Mucosa of rectum (tissue), 2 donors: ENCODE results near the gene THAP4.

ENCODE experiments used
- H3K27ac ChIP-seq, 2 donors: one replicate each; pipeline ENCODE4 v1.7.0; 2013; ENCODE audit warnings: inconsistent platforms in 2 of 2, low read depth in 2 of 2, low read length in 2 of 2
- H3K27me3 ChIP-seq, 2 donors: one replicate each; pipeline ENCODE4 v1.7.0; 2013; ENCODE audit warnings: low read length in 2 of 2; ENCODE audit not compliant: control insufficient read depth in 2 of 2, insufficient read depth in 2 of 2
- H3K36me3 ChIP-seq, 2 donors: one replicate each; pipeline ENCODE4 v1.7.0; 2013; ENCODE audit warnings: low read length in 2 of 2; ENCODE audit not compliant: control insufficient read depth in 2 of 2, insufficient read depth in 2 of 2
- H3K4me1 ChIP-seq, 2 donors: one replicate each; pipeline ENCODE4 v1.7.0; 2013; ENCODE audit warnings: low read length in 2 of 2, mild to moderate bottlenecking in 1 of 2; ENCODE audit not compliant: control insufficient read depth in 2 of 2, insufficient read depth in 2 of 2
- H3K4me3 ChIP-seq, 2 donors: one replicate each; pipeline ENCODE4 v1.7.0; 2013; ENCODE audit warnings: low read length in 2 of 2
- H3K9ac ChIP-seq, 2 donors: one replicate each; pipeline ENCODE4 v1.7.0; 2013; ENCODE audit warnings: low read length in 2 of 2, low read depth in 1 of 2, mild to moderate bottlenecking in 1 of 2
- H3K9me3 ChIP-seq, 2 donors: one replicate each; pipeline ENCODE4 v1.7.0; 2013; ENCODE audit warnings: low read length in 2 of 2; ENCODE audit not compliant: control insufficient read depth in 2 of 2
- donor health status: healthy.
- donor health status: Normal muscosa, but diverticular disease.

Gene THAP4

DNA sequence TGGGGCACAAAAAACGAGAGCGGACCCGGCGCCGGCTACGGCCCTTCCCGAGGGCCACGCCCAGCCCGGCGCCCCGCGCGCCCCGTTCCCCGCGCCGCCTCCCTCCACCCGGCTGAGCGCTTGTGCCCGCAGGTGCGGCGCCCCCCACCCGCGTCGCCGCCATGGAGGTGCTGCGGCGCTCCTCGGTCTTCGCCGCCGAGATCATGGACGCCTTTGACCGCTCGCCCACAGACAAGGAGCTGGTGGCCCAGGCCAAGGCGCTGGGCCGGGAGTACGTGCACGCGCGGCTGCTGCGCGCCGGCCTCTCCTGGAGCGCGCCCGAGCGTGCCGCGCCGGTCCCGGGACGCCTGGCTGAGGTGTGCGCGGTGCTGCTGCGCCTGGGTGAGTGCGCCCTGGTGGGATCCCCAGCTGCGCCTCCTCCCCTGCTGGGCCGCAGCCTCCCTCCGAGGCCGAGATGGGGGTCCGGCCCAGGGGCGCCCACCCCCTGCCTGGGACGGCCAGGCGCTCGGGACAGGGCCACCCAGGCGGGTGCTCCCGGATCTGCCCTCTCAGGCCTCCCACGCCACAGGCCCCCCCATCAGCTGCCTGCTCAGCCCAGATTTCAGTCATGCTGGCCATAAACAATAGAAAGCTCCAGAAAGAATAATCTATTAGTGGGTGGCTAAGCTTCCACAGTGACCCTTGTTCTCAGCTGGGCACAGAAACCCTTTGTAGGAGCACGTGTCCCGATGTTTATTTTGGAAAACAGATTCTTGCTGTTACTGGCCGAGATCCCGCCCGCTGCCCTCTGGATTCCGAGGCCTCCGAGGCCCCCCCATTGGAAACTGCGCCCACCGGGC is 77.4 kb downstream of the THAP4 start:
- Histone ChIP-seq H3K27me3 (peaks cover 7 to 14% of the 10 kb centered on the region in 2 donors), H3K27ac (peak overlapping the region in 1 of 2 donors; percentile 23), H3K4me3 (peak overlapping the region; percentile 57 to 66), H3K4me1 (peaks cover 3 to 10% of the 10 kb centered on the region in 2 donors), H3K9ac (peak overlapping the region in 1 of 2 donors; percentile 65), H3K36me3 (no peaks in the 10 kb centered on the region), H3K9me3 (no peaks in the 10 kb centered on the region)

DNA sequence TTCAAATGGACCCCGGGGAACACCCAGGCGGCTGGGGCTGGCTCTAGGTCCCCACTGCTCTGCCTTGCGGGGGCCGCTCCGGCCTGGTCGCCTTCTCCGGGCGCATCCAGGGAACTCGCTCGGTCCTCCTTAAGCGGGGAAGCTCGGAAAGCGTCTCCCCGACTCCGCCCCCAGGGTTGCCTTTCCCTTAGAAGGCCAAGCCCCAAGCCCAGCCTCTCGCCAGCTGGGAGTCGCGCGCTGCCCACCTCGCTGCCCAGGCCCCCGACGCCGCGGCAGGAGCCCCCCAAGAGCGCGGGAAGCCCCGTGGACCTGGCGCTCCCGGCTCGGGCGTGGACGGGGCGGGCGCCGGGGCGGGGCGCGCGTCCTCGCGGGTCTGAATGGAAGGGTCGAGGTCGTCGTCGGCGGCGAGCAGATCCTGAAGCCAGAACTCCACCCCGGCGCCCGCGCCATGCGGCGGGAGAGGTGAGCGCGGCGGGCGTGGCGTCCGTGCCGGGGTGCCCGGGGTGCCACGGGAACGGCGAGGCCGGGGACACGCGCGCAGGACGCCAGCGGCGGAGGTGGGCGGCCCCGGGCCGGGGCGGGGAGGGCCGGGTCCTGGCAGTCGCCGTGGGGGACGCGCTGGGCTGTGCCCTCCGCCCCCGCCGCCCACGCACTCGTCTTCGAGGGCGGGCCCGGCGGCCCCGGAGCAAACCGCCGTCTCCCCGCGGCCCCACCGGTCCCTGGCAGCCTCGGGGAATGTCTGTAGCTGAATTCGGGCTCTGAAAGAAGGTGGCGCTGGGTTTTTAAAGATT is 78.2 kb downstream of the THAP4 start, which contains the start of gene BOK:
TSS of gene BOK (plus strand) at position 214 of the 791 bp plus-strand sequence. CDS start 739 bp downstream, outside the sequence.
- H3K27me3 ChIP-seq: peaks cover 7 to 14% of the 10 kb centered on the region in 2 donors
- H3K36me3 ChIP-seq: no peaks in the 10 kb centered on the region
- H3K27ac ChIP-seq: peak within 1 kb of the TSS in 1 of 2 donors; percentile 23
- H3K9ac ChIP-seq: peak within 1 kb of the TSS in 1 of 2 donors; percentile 65
- H3K9me3 ChIP-seq: no peaks in the 10 kb centered on the region
- H3K4me3 ChIP-seq: peak within 1 kb of the TSS; percentile 57 to 66
- peaks cover 3 to 9% of the 10 kb centered on the region in 2 donors for H3K4me1 ChIP-seq

DNA sequence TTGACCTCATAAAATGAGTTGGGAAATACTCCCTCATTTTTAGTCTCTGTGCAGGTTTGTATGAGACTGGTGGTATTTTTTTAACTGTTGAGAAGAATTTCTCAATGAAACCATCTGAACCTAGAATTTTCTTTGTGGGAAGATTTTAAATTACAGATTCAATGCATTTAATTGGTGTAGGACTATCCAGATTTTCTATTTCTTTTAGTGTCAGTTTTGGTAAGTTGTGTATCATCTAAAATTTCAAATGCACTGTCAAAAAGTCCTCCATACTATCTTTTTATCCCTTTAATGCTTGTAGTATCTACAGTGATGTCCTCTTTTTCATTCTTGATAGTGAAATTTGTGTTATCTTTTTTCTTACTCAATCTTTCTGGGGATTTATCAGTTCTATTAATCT is 80.2 kb downstream of the THAP4 start:
- Histone ChIP-seq H3K4me3 (no peak overlapping the region), H3K4me1 (peaks cover 3 to 6% of the 10 kb centered on the region in 2 donors), H3K9me3 (no peaks in the 10 kb centered on the region), H3K27ac (no peak overlapping the region), H3K36me3 (no peaks in the 10 kb centered on the region), H3K27me3 (peaks cover 7 to 17% of the 10 kb centered on the region in 2 donors), H3K9ac (no peak overlapping the region)

DNA sequence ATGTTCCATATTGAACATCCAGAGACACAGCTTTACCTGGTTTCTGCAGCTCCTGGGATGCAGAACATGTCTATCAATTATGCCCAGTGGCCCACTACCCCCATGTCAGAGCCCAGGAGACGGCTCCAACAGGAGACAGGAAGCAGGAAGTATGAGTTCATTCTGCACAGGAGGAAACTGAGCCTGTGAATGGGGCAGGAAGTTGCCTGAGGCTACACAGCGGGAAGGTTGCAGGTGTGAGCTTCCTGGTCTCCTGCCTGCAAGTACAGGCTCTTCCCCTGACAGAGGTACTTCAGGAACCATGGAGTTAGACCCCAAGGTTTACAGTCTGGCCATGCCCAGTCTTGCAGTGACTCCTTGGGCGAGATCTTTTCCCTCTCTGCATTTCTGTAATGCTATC is 81.2 kb downstream of the THAP4 start:
- H3K4me3 ChIP-seq: no peak overlapping the region
- no peaks in the 10 kb centered on the region for H3K36me3 ChIP-seq
- no peaks in the 10 kb centered on the region for H3K9me3 ChIP-seq
- H3K27me3 ChIP-seq: peaks cover 11 to 25% of the 10 kb centered on the region in 2 donors
- H3K27ac ChIP-seq: no peak overlapping the region
- H3K9ac ChIP-seq: no peak overlapping the region
- H3K4me1 ChIP-seq: peaks cover 5 to 6% of the 10 kb centered on the region in 2 donors

DNA sequence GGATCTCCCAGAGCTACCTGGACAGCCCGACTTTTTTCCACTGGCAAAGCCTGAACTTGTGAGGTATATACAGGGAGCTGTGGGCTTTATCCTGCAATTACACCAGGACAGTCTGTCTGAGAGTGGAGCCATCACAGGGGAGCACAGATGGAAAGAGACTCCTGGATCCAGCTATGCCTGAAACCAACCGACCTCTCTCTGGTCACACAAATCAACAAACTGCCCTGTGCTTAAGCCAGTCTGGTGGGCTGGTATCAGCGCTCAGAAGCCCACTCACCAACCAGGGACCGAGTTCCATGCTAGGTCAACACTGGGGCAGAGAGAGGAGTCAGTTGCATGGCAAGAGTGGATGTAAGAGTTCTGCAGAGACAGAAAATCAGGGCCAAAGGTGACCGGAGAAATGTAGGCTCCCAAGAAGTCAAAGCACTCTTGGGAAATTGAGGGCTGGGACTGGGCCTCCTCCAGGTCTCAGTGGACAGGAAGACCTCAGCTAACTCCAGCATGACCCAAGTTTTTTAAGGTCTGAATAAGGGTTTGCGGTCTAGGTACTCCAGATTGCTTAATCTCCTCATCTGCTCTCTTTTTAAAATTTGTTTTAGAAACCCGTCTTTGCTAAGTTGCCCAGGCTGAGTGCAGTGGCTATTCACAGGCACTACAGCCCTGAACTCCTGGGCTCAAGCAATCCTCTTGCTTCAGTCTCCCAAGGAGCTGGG is 82.2 kb downstream of the THAP4 start:
- Histone ChIP-seq H3K36me3 (no peaks in the 10 kb centered on the region), H3K27me3 (peaks cover 12 to 31% of the 10 kb centered on the region in 2 donors), H3K4me1 (peaks cover 5 to 6% of the 10 kb centered on the region in 2 donors), H3K9ac (no peak overlapping the region), H3K27ac (no peak overlapping the region), H3K9me3 (no peaks in the 10 kb centered on the region), H3K4me3 (no peak overlapping the region)

DNA sequence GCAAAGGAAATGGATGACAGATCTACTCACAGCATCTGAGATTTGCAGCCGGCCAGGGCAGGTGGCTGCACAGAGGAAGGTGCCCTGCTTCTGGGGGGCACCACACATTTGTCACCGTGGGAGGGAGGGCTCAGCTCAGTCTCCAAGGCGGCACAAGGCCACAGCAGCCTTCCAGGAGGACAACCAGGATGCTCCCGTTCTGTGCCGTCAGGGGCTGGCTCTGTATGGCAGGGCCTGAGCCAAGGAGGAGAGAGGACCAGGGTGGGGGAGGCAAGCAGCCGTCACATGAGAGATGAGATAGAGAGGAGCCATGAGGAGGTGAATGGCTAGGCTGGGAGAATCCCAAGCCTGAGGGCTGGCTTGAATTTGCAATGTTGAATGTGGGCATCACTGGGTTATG is 83.0 kb downstream of the THAP4 start:
- Histone ChIP-seq H3K4me3 (no peak overlapping the region), H3K9ac (no peak overlapping the region), H3K36me3 (no peaks in the 10 kb centered on the region), H3K27ac (no peak overlapping the region), H3K27me3 (peaks cover 15 to 31% of the 10 kb centered on the region in 2 donors), H3K9me3 (no peaks in the 10 kb centered on the region), H3K4me1 (peaks cover 0 to 2% of the 10 kb centered on the region in 2 donors)

DNA sequence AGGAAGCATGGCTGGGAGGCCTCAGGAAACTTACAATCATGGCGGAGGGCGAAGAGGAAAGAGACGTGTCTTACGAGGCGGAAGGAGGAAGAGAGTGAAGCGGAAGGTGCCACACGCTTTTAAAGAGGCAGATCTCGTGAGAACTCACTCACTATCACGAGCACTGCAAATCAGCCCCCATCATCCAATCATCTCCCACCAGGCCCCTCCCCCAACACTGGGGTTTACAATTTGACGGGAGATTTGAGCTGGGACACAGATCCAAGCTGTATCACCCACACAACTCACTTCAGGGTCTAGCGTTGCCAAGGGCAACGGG is 83.5 kb downstream of the THAP4 start:
- no peaks in the 10 kb centered on the region for H3K36me3 ChIP-seq
- no peak overlapping the region for H3K27ac ChIP-seq
- H3K9ac ChIP-seq: no peak overlapping the region
- H3K9me3 ChIP-seq: no peaks in the 10 kb centered on the region
- H3K27me3 ChIP-seq: peaks cover 16 to 31% of the 10 kb centered on the region in 2 donors
- peaks cover 0 to 2% of the 10 kb centered on the region in 2 donors for H3K4me1 ChIP-seq
- H3K4me3 ChIP-seq: no peak overlapping the region

DNA sequence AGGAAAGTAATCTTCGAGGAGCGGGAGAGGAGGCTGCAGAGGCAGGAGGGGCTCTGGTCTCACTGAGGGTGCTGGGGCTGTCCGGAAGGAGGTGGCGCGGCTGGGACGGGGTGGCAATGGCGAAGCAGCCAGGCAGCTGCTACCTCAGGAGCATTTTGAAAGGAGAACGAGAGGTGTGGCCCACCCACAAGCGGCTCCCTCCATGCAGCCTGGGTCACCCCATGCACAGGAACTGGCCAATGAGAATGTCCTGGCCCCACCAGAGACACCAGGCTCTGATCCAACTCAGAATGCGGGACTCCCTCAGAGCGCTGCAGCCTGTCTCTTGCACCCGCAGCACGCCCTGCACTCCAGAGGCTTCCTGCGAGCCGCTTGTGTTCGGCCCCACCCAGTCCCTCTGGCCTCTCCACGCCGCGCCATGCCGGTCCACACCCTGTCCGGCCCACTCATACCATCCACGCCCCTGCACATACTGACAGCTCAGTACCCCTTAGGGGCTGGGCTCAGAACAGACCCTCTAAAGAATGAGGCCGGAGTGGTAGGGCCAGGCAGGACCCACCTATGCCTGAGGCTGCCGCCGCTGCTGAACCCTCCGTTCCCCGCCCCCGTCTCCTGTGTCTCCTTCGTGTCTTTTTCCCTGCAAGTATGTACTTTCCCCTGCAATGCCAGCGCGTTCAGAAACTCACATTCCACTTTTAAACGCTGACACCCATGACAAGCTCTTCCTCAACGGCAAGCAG is 84.8 kb downstream of the THAP4 start:
- Histone ChIP-seq H3K4me1 (peaks cover 0 to 2% of the 10 kb centered on the region in 2 donors), H3K9me3 (no peaks in the 10 kb centered on the region), H3K27ac (no peak overlapping the region), H3K36me3 (no peaks in the 10 kb centered on the region), H3K9ac (no peak overlapping the region), H3K27me3 (peaks cover 9 to 24% of the 10 kb centered on the region in 2 donors), H3K4me3 (no peak overlapping the region)

DNA sequence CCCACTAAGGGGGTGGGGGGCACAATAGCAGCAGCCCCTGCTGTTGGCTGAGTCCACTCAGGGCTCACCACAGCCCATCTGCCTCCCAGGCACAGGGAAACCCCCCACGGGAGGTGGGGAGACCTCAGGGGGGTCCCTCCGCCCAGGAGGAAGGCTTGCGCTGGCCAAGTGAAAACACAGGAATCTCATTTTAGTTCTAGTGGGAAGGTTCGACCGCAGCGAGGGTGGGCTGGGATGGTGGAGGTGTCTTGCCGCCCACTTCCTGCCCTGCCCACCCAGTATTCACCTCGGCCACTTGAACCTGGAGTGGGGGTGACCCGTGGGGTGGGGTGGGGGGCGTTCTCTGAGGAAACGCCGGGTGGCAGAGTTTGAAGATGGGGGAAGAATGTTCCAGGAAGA is 85.4 kb downstream of the THAP4 start:
- peaks cover 0 to 2% of the 10 kb centered on the region in 2 donors for H3K4me1 ChIP-seq
- H3K9me3 ChIP-seq: no peaks in the 10 kb centered on the region
- H3K4me3 ChIP-seq: no peak overlapping the region
- H3K27me3 ChIP-seq: peaks cover 9 to 30% of the 10 kb centered on the region in 2 donors
- H3K9ac ChIP-seq: no peak overlapping the region
- H3K27ac ChIP-seq: no peak overlapping the region
- no peaks in the 10 kb centered on the region for H3K36me3 ChIP-seq
